CD4-positive, alpha-beta T cell treated with Interleukin-12 subunit alpha and Interleukin-12 subunit beta, for 1 hour (primary cell): ENCODE measurements around the gene MYOM3.
"Not testable (repeated sequence)": the region's sequence is repeated elsewhere in the genome, so short reads cannot be mapped to it uniquely, and the experiment has no call there.

Experiments used
- DNase-seq: peaks from one replicate; pipeline ENCODE4 v3.0.0-alpha.2; 2020

The MYOM3 gene

DNA sequence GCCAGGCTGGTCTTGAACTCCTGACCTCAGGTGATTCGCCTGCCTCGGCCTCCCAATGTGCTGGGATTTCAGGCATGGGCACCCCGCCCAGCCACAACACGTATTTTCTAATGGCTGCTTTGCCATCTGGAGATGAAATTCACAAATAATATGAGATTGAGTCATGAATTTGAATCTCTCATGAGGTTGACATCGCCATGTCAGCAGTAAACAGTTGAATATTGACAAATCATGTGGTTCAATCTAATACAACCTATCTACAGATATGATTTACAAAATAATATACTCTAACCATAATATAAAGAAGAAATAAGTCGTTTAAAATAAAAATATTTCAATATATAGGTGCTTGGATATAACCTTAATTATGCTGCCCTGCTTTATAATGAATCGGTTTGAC lies 42.1 kb downstream of the MYOM3 start:
- no peak for DNase-seq

GRCh38 chr1:24067978-24068377 lies 44.0 kb downstream of the MYOM3 start:
- DNase-seq: no peak

DNA sequence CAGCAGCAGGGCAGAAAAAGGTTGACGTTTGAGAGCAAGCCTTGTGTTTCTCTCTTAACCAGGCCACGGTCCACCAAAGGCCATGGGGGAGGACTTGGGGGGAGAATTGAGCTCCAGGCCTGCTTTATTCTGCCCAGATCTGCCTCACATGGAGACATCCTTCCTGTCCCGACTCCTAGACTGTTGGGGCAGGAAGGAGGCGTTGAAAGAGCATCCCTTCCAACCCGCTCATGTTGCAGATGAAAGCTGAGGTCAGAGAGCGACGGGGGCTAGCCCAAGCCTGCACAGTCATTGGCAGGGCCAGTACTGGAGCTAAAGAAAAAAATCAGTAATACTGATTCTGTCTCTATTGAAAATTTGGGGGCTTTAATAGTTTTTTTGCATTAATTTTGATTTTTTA lies 46.6 kb downstream of the MYOM3 start:
- DNase-seq: no peak

DNA sequence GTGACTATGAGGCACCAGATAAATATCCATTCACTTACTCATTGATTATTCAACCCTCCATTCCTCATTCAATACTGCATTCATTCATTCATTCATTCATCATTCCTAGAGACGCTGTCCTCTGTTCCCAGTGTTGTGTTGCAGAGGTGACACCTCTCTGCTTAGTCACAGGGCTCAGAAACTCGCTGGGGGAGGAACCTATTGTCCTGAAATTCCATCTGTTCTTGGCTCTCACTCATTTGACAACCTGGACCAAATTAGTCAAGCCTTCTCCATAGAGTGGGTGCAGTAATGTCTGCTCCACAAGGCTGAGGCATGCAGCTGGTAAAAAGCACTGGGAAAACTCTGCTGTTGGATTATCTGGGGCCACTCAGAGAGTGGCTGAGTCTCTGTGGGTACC lies 49.7 kb downstream of the MYOM3 start:
- no peak for DNase-seq

DNA sequence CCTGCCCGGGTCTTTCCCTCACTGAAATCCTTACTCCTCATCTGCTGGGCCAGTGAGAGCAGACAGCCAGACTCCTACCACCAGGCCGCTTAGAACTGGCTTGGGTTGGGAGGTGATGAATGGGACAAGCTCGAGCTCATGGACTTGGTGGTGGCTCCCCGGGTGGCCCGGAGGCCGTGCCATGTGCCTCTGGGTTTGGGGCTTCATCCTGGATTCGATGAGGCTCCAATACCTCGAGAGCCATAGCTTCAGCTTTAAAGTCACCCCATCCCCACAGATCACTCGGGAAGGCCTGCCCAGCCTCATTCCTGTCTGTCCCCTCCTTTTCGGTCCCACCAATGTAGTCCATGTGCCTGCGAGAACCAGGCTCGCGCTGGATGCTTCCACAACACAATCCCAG lies 51.5 kb downstream of the MYOM3 start:
- DNase-seq: no peak

DNA sequence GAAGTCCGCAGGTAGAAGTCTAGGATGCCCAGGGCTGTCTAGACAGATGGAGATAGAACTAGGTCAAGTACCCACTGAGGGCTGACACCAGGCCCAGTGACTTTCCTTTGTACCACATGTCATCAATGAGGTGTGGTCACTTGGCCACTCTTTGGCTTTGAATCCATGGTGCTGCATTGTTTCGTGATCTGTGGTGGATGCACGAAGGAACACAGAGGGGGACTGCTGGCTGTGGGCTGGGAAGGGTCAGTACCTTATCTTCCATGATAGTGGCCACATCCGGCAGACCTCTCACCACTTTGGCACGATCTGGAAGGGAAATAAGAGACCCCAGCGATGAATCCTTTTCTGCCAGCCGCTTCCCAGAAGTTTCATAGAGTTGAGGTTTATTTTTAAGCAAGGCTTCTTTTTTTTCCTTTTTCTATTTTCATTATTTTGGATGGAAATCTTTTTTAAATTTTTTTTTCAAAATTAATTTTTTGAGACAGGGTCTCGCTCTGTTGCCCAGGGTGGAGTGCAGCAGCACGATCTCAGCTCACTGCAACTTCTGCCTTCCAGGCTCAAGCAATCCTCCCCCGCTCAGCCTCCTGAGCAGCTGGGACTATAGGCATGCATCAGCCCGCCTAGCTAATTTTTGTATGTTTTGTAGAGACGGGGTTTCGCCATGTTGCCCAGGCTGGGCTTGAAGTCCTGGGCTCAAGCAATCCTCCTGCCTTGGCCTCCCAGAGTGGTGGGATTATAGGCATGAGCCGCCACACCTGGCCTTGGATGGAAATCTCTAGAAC lies 53.1 kb downstream of the MYOM3 start:
- no peak for DNase-seq

DNA sequence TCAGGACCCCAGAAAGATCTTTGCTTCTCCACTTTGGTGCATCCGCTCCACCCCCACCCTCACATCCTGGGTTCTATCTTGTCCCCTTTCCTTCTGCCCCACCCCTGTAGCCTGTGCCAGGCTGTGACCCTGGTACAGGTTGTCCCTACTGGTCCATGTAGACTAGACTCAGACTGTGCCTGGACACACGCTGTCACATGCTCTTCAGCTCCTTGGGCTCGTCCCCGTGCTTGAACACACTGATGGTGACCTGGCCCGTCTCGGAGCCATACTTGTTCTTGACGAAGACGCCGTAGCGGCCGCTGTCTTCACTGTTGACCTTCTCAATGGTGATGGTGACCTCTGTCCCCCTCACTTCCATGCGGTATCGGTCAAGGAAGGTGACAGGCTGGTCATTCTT lies 54.8 kb downstream of the MYOM3 start:
- no peak for DNase-seq

DNA sequence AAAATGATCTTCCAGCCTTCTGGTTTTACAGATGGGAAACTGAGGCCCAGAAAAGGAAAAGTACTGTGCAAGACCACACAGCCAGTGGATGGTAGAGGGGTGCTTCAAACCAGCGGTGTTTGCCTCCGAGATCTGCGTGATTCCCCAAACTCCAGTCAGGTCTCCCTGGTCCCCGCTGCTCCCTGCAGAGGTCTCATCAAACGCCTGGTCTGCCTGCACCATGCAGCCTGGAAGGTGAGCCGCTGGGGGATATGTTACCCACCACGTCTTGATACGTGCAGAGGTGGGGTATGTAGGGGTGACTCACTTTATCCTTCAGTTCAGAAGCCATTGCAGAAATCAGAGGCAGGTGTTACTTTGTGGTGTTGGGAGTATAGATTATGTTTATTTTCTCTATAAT lies 56.3 kb downstream of the MYOM3 start:
- no peak for DNase-seq

DNA sequence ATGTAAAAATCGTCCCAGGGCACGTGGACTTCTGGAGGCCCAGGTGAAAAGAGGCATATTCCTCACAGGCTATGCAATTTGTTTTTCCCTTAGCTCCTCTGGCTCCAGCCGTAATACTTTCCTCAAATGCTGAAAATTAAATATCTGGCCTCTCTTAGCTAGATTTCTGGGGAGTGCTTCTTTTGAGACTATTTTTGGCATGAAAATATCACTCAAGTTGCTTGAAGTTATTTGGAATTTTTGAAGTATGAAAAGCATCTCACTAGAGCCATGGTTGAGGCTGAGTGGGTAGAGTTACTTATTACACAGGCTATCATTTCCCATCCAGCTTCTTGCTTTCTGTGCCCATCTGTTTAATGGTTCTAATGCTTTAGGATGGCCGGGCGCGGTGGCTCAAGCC lies 59.7 kb downstream of the MYOM3 start:
- DNase-seq: no peak

DNA sequence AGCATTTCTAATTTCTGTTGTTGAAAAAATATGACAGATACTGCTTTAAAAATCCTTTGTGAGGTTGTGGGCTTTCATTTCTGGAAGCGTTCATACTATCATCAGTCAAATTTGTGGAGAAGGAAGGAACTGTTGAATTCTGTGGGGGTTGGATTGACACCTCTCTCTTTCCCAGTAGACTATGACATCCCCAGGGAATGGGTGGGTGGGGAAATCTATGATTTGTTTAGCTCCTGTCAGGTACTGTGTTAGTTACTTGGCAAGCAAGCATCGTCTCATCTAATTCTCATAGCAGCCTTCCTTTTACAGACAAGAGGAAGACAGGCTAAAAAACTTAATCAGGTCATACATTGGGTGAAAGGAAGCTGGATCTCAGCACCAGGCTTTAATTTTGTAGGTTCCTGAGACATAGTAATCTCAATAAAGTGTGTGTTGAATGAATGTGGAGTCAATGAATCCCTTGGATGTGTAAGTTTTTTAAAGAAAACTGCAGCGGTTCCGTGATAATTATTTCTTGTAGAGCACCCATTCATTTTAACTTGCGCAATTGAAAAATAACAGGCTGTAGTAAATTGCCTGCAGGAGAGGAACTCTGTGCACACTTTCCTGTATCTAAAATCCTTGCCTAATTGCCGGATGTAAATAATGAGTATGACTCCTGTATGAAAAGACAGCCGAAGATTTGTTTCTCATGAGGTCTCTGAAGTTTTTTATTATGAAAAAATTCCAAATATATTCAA lies 60.6 kb downstream of the MYOM3 start:
- DNase-seq: no peak

GRCh38 chr1:24049733-24050132 lies 62.2 kb downstream of the MYOM3 start:
- DNase-seq: no peak

- DNase-seq: not testable (repeated sequence)
These were observed 63.0 kb downstream of the MYOM3 start for GRCh38 chr1:24048894-24049293.

DNA sequence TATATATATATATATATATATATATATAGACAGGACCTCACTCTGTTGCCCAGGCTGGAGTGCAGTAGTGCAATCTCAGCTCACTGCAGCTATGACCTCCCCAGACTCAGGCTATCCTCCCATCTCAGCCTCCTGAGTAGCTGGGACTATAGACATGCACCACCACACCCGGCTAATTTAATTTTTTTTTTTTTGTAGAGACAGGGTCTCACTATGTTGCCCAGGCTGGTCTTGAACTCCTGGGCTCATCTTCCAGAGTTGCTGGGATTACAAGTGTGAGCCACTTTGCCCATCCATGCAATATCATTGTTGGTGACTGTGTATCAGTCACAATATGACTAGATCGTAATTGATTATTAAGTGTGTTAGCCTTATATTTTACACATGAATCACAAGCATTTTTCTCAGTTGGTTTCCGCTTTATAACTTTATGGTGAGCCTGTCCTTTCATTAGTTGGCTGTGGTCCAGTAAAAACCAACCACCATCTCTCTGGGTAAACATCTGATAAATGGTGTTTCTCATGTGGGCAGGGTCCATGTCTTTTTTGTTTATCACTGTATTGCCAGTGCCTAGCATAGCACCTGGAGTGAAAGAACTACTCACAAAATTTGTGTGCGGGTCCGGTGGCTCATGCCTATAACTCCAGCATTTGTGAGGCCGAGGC lies 63.6 kb downstream of the MYOM3 start:
- no peak for DNase-seq

DNA sequence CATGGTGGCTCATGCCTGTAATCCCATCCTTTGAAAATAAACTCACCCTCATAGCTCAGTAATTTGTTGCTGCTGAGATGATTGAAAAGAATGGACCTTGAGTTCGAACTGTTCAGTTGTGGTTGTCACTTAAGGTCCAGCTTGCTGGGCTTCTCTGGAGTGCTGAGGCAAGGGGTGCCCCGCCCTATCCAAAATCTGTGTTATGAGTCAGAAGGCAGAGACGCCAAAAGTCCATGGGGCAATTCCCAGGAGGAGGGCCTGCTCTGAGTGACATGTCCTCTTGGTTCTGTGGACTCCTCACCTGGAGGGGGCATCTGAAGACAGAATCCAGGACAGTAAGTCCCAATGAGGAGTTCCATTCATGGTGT lies 64.8 kb downstream of the MYOM3 start:
- no peak for DNase-seq

DNA sequence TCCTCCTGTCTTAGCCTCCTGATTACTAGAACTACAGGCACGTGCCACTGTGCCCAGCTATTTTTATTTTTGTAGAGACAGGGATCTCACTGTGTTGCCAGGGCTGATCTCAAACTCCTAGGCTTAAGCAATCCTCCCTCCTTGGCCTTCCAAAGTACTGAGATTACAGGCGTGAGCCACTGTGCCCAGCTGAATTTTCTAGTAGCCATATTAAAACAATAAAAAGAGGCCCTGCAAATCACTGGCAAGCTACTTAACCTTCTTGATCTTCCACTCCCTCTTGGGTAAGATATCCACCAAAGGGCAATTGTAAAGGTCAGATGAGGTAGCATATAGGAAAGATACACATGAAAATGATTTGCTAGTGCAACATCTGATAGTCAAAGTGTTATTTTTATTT lies 66.2 kb downstream of the MYOM3 start:
- no peak for DNase-seq

- DNase-seq: not testable (repeated sequence)
These were observed 67.3 kb downstream of the MYOM3 start for GRCh38 chr1:24044672-24045071.

DNA sequence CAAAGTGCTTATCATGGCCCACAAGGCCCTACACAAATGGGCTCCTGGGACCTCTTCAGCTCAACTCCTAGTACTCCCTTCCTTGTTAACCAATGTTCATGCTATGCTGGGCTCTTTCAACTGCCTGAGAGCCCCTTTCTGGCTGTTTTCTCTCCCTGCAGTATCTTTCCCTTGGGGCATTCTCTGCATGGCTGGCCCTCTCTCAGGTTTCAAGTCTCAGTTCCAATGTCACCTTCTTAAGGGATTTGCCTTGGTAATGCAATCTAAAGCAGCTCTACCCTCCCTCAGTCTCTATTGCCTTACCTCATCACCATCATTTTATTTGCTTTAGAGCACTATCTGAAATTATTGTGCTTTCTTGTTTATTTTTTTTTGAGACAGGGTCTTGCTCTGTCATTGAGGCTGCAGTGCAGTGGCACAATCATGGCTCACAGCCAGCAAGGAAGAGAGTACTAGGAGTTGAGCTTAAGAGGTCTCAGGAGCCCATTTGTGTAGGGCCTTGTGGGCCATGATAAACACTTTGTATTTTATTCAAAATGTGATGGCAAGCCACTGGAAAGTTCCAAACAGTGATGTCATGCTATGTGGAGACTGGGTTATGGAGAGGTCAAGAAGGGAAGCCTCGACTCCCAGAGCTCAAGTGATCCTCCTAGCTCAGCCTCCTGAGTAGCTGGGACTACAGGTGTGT lies 68.4 kb downstream of the MYOM3 start:
- no peak for DNase-seq

DNA sequence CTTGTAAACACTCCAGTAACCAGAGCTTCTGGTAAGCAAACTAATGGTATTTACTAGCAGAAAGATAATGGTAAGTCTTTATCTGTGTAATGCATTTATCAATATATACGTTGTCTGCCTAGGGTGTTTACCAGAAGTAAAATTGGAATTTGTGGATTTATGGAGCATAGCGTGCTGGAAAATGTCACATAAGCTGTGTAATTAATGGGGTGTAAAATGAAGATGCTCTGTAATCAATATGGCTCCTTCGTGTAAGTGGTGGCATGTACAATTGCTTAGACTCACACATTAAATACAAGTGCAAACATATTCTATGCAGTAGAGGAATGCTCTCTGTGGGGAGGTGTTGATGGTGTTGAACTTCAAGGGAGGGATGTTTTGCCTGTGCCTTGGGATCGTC lies 69.6 kb downstream of the MYOM3 start:
- DNase-seq: no peak

DNA sequence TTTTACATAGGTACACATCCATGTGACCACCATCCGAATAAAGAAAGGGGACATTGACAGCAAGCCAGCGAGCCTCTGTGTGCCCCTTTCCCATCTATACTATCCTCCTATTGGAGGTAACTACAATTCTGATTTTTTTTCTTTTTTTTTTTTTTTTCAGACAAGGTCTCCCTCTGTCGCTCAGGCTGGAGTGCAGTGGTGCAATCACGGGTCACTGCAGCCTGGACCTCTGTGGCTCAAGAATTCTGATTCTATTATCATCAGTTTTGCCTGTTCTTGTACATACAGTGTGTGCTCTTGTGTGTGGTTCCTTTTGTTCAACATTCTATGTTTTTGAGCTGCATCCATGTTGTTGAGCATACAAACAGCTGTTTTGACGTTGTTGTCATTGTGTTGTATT lies 75.8 kb downstream of the MYOM3 start:
- DNase-seq: no peak

GRCh38 chr1:24032981-24033380 lies 79.0 kb downstream of the MYOM3 start:
- DNase-seq: no peak

DNA sequence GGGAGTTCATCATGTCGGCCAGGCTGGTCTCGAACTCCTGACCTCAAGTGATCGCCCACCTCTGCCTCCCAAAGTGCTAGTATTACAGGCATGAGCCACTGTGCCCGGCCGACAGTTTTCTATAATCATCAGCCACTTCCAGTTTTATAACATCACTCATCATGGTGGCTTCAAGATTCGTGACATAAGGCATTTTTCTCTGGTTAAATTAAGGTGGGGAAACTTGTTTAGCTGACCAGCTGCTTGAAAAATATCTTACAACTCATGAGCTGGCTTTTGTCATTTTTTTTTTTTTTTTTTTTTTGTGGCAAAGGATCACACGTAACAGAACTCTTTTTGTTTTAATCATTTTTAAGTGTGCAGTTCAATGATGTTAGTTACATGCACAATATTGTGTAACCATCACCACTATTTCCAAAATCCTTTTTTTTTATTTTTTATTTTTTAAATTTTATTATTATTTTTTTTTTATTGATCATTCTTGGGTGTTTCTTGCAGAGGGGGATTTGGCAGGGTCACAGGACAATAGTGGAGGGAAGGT lies 80.9 kb downstream of the MYOM3 start:
- not testable (repeated sequence) for DNase-seq

DNA sequence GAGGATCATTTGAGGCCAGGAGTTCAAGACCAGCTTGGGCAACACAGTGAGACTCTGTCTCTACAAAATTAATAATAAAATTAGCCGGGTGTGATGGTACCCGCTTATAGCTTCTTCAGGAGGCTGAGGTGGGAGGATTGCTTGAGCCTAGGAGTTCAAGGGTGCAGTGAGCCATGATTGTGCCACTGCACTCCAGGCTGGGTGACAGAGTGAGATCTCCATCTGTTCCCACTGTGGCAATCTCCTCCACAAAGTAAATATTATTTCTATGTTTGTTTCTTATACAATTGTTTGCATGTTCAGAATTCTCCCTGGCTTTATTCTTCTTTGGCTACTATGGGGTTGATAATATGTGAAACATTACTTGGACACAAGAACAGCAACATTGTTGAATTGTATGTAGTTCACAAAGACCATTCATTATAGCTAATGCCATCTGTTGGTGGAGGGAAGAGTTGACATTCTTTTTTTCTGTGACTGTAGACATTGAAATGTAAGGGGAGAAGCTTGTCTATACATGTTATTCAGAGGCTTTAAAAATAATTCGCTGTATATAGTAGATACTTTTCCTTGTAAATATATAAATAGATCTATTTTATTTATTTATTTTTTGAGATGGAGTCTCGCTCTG lies 84.0 kb downstream of the MYOM3 start:
- DNase-seq: peak; percentile 34
